A549 treated with CORT108297 at 1 μM for 4 hours (cell line): ENCODE results near the gene KCNH3. TPM values are rescaled to one million over a fixed set of nuclear protein-coding genes. Genes with fewer than 3 reads are reported as not detected.

Experiments used
- total RNA-seq: library from RNA; stranded (reverse); fragments of 200-300 nt; extraction: Qiagen RNA extraction; gene quantifications from 5 replicates; pipeline ENCODE4 v1.2.3, GENCODE V29; 2022

Gene KCNH3, protein sequence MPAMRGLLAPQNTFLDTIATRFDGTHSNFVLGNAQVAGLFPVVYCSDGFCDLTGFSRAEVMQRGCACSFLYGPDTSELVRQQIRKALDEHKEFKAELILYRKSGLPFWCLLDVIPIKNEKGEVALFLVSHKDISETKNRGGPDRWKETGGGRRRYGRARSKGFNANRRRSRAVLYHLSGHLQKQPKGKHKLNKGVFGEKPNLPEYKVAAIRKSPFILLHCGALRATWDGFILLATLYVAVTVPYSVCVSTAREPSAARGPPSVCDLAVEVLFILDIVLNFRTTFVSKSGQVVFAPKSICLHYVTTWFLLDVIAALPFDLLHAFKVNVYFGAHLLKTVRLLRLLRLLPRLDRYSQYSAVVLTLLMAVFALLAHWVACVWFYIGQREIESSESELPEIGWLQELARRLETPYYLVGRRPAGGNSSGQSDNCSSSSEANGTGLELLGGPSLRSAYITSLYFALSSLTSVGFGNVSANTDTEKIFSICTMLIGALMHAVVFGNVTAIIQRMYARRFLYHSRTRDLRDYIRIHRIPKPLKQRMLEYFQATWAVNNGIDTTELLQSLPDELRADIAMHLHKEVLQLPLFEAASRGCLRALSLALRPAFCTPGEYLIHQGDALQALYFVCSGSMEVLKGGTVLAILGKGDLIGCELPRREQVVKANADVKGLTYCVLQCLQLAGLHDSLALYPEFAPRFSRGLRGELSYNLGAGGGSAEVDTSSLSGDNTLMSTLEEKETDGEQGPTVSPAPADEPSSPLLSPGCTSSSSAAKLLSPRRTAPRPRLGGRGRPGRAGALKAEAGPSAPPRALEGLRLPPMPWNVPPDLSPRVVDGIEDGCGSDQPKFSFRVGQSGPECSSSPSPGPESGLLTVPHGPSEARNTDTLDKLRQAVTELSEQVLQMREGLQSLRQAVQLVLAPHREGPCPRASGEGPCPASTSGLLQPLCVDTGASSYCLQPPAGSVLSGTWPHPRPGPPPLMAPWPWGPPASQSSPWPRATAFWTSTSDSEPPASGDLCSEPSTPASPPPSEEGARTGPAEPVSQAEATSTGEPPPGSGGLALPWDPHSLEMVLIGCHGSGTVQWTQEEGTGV
- total RNA-seq, result 1.8 to 2.9 TPM (median 2.8 TPM) in 5 replicates

DNA sequence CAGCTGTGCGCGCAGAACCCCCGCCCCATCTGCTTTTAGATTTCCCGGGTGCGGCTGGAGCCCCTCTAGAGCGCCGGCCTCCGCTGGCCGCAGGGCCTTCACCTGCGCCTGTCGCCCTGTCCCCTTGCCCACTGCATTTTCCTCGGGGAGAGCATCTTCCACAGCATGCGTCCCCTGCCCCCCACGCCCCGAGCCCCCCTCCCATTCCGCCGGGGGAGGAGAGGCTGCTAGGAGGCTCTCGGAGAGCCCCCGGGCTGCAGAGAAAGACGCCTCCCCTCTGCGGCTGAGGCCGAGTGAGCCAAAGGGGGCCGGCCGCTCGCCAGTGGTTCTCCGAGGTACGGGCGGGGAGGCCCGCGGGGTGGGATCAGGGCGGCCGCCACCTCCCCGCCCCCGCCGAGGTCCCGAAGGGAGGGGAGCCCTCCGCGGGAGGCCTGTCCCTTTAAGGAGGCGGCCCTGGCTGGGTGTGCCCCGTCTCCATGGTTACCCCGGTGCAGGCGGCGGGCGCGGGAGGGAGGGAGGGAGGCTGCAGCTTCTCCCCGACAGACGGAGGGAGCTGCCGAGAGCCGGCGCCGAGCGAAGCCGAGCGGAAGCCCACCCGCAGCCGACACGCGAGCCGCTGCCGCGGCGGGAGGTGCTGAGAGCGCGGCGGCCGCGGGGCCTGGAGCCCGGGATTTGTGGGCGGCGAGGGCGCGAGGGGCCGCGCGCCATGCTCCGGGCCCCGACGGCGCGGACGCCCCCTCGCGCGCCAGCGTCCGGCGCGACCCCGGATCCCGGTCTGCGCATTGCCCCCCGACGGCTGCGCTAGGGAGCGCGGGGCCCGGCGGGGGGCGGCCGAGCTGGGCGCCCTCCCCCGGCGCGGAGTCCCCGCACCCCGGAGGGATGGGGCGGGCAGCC is at the start of gene KCNH3:
TSS of gene KCNH3 (plus strand) at position 521 of the 894 bp plus-strand sequence. CDS start 387 bp downstream, outside the sequence.

DNA sequence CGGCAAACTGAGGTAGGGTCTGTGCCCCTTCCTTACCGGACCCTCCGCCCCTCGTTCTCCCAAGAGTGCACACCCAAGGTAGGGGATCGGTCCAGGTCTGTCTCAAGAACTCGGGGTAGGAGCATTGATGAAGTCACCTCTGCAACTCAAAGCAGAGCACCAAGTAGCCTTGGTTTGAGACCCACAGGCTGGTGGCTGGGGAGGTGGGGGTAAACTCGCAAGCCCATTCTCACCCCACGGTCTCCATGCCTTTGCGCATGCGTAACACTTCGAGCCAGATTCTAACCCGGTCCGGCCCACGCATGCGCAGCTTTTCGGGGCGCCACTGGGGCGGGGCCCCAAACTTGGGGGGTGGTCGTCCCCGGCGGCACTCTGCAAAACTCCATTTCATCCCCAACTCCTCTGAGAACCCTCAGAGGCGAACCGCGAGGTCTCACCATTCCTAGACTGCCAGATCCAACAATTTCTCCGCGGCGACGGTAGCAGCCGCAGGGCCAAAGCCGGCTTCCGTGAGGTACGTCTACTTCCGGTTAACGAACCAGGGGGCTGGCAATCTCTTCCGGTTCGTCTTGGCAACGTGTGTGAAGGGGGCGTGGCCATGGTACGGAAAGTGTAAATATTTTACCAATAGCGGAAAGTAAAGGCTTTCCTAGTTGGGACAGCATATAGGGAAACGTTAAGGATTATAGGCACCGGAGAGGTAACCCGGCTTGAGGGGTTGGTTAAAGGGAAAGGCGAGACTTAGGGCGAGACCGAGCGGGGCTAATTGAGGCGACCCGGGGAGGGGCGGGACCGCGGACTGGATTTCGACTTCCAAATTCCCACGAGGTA is 29.0 kb downstream of the KCNH3 start, which contains the start of gene MCRS1:
TSS of gene MCRS1 (minus strand) at position 532 of the 831 bp plus-strand sequence. CDS start 1,411 bp downstream, outside the sequence.

DNA sequence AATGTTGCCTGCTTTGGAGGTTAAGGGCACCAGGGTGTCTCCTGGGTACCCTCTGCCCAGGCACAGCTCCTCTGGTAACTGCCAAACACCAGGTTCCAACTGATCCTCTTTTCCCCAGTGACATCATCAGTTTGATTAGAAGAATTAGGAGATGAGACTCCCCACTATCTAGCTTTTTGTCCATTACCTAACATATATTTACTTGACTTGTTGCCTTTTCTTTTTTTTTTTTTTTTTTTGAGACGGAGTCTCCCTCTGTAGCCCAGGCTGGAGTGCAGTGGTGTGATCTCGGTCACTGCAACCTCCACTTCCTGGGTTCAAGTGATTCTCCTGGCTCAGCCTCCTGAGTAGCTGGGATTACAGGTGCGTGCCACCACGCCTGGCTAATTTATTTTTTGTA is 66.7 kb downstream of the KCNH3 start, which contains the start of gene FAM186B:
TSS of gene FAM186B (minus strand) at position 101 of the 400 bp plus-strand sequence. CDS start 162 bp downstream, outside the sequence.

Other genes starting within 250 kb of the KCNH3 start
- 0.97 to 1.8 TPM (median 1.5 TPM) in 5 replicates for gene PRPH, start 243.9 kb upstream of the KCNH3 start, total RNA-seq
- 75.6 to 99.1 TPM (median 87.2 TPM) in 5 replicates for gene TROAP, start 215.8 kb upstream of the KCNH3 start, total RNA-seq
- gene C1QL4, start 201.8 kb upstream of the KCNH3 start, total RNA-seq, result 3.9 to 6.6 TPM (median 5.7 TPM) in 5 replicates
- gene DNAJC22, start 192.1 kb upstream of the KCNH3 start, total RNA-seq, result 18.1 to 23.3 TPM (median 19.4 TPM) in 5 replicates
- 26.6 to 33.4 TPM (median 31.5 TPM) in 5 replicates for gene SPATS2, start 171.6 kb upstream of the KCNH3 start, total RNA-seq
- 60.1 to 70.8 TPM (median 68.3 TPM) in 5 replicates for gene MCRS1, start 29.1 kb downstream of the KCNH3 start, total RNA-seq
- 0.08 to 0.16 TPM (median 0.12 TPM) in 5 replicates for gene FAM186B, start 66.6 kb downstream of the KCNH3 start, total RNA-seq
- gene PRPF40B, start 84.5 kb downstream of the KCNH3 start, total RNA-seq, result 5.6 to 9.4 TPM (median 7.4 TPM) in 5 replicates
- 1.3 to 2.2 TPM (median 1.9 TPM) in 5 replicates for gene FMNL3, start 168.4 kb downstream of the KCNH3 start, total RNA-seq
- gene TMBIM6, start 202.5 kb downstream of the KCNH3 start, total RNA-seq, result 411 to 501 TPM (median 491 TPM) in 5 replicates